Thyroid gland (tissue), 4 donors: ENCODE results near the gene CCDC87.

Source experiments
- POLR2A ChIP-seq, 2 donors: fragments of 450-650 bp; IDR thresholded peaks; one replicate each; pipeline ENCODE4 v1.6.1; 2017; ENCODE audit warnings: antibody characterized with exemption in 2 of 2, mild to moderate bottlenecking in 2 of 2, moderate library complexity in 1 of 2
- TF ChIP-seq, protein P1 (sequence below), 6 experiments: fragments of 200-600 bp in 3 of 6; fragments of 450-650 bp in 3 of 6; sonication (generic) in 3 of 6; IDR thresholded peaks; one replicate each; pipeline ENCODE4 v1.5.1; 2016 to 2019; ENCODE audit warnings: antibody characterized with exemption in 6 of 6, mild to moderate bottlenecking in 2 of 6, inconsistent platforms in 1 of 6, moderate library complexity in 1 of 6

DNA sequence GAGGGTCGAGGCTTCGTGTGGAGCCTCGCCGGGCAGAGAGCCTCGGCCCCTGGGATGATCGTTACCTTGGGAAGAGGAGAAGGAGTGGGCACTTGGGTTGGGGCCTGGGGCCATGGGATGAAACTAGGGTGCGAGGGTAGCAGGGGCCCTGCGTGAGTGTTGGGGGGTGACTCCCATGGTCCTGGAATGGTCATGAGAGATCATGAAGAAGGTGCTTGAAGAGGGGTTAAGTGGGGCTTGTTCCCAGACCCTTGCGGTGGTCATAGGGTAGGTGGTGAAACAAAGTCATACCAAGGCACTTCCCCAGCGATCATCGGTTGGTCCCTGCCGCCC, 406 bp upstream of the CCDC87 start:
- TF ChIP-seq, protein P1, sequence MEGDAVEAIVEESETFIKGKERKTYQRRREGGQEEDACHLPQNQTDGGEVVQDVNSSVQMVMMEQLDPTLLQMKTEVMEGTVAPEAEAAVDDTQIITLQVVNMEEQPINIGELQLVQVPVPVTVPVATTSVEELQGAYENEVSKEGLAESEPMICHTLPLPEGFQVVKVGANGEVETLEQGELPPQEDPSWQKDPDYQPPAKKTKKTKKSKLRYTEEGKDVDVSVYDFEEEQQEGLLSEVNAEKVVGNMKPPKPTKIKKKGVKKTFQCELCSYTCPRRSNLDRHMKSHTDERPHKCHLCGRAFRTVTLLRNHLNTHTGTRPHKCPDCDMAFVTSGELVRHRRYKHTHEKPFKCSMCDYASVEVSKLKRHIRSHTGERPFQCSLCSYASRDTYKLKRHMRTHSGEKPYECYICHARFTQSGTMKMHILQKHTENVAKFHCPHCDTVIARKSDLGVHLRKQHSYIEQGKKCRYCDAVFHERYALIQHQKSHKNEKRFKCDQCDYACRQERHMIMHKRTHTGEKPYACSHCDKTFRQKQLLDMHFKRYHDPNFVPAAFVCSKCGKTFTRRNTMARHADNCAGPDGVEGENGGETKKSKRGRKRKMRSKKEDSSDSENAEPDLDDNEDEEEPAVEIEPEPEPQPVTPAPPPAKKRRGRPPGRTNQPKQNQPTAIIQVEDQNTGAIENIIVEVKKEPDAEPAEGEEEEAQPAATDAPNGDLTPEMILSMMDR (IDR thresholded peaks at IDR 0.05): no peak
- TF ChIP-seq POLR2A (IDR thresholded peaks at IDR 0.05): no peak
